Left lobe of liver (tissue), 2 donors: ENCODE data around the gene TRPV4. TPM values are rescaled to one million over a fixed set of nuclear protein-coding genes. Genes with fewer than 3 reads are reported as not detected.

Experiments
- ATAC-seq: fragments of 200-7000 bp; cut with Tn5 transposase; one replicate; pipeline ENCODE4 v1.9.1; 2020; ENCODE audit warnings: mild to moderate bottlenecking, moderate library complexity
- DNase-seq: peaks from one replicate; pipeline ENCODE4 v3.0.0-alpha.2; 2020; ENCODE audit warnings: low spot score
- total RNA-seq: library from RNA; stranded (reverse); gene quantifications from one replicate; pipeline ENCODE4 v1.2.1, GENCODE V29; 2021
- donor health status: DM: no; HTN: no; CAD: no; lungs with moderate emphysema.
- donor health status: DM: no; HTN: yes; CAD: no.

Gene TRPV4
- total RNA-seq, 1 donor from 2014 or later, result 6.7 TPM

GRCh38 chr12:109743076-109743910 lies 89.9 kb downstream of the TRPV4 start:
- DNase-seq (peak; percentile 40), ATAC-seq (no peak)

- DNase-seq, result peak; percentile 50
- peak; percentile 64 for ATAC-seq
Observed at GRCh38 chr12:109741970-109742703, 91.1 kb downstream of the TRPV4 start.

GRCh38 chr12:109741286-109741969 lies 91.8 kb downstream of the TRPV4 start:
- ATAC-seq, result peak; percentile 19
- DNase-seq, result peak; percentile 42

GRCh38 chr12:109740694-109741245 lies 92.4 kb downstream of the TRPV4 start:
- ATAC-seq, result no peak
- DNase-seq, result peak; percentile 15

- ATAC-seq, result no peak
- DNase-seq, result peak; percentile 33
Observed at GRCh38 chr12:109739747-109740693, 93.2 kb downstream of the TRPV4 start.

- ATAC-seq (peak; percentile 21), DNase-seq (peak; percentile 45)
Observed at GRCh38 chr12:109738878-109739665, 94.1 kb downstream of the TRPV4 start.

- DNase-seq (peak; percentile 41), ATAC-seq (no peak)
Observed at GRCh38 chr12:109738209-109738608, 95.0 kb downstream of the TRPV4 start.

GRCh38 chr12:109737631-109738030 lies 95.6 kb downstream of the TRPV4 start:
- ATAC-seq, result peak; percentile 56

GRCh38 chr12:109737126-109737525 lies 96.1 kb downstream of the TRPV4 start:
- DNase-seq (peak; percentile 44), ATAC-seq (no peak)

More at GRCh38 chr12:109737631-109738030, 95.6 kb downstream of the TRPV4 start:
- peak; percentile 46 for DNase-seq

- peak; percentile 8 for ATAC-seq
- DNase-seq, result peak; percentile 46
Observed at GRCh38 chr12:109736552-109737108, 96.6 kb downstream of the TRPV4 start.

- ATAC-seq (peak; percentile 85), DNase-seq (peak; percentile 88)
Observed at GRCh38 chr12:109735825-109736551, 97.2 kb downstream of the TRPV4 start.

- DNase-seq (peak; percentile 27), ATAC-seq (no peak)
Observed at GRCh38 chr12:109735051-109735521, 98.1 kb downstream of the TRPV4 start.

- DNase-seq, result peak; percentile 41
- ATAC-seq, result no peak
Observed at GRCh38 chr12:109734219-109735000, 98.8 kb downstream of the TRPV4 start.
